ENCODE data around the gene ELMO1.

DNA sequence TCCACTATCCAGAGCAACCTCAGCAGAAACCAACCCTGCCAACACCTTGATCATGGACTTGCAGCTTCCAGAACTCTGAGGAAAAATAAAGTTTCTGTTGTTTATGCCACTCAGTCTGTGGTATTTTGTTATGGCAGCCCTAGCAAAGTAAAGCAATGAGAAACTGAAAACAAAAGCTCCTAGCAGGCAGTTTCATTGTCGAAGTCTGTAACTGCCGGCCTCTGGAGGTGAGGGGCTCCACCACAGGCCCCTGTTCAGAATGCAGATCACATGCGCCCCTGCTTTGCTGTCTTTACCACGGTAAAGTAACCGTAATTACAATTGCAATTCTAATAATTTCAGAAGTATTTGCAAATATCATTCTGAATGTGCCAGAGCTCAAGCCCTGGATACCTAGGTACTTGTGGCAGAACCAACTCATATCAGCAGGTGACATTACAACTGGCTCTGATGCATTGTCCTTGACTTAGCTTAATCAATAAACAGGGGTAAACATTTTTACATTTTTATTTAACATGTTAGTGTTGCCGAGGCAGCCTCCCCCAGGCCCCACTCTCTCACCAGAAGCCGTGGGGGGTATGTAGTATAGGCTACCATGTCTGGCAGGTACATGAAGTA is 193.2 kb downstream of the ELMO1 start:
- TF ChIP-seq, protein P1, sequence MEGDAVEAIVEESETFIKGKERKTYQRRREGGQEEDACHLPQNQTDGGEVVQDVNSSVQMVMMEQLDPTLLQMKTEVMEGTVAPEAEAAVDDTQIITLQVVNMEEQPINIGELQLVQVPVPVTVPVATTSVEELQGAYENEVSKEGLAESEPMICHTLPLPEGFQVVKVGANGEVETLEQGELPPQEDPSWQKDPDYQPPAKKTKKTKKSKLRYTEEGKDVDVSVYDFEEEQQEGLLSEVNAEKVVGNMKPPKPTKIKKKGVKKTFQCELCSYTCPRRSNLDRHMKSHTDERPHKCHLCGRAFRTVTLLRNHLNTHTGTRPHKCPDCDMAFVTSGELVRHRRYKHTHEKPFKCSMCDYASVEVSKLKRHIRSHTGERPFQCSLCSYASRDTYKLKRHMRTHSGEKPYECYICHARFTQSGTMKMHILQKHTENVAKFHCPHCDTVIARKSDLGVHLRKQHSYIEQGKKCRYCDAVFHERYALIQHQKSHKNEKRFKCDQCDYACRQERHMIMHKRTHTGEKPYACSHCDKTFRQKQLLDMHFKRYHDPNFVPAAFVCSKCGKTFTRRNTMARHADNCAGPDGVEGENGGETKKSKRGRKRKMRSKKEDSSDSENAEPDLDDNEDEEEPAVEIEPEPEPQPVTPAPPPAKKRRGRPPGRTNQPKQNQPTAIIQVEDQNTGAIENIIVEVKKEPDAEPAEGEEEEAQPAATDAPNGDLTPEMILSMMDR (IDR thresholded peaks at IDR 0.05) = no peak
- no peak for TF ChIP-seq POLR2A (IDR thresholded peaks at IDR 0.05)

Data from lower leg skin (tissue), 3 donors.